Activated naive CD4-positive, alpha-beta T cell treated with anti-CD3 and anti-CD28 coated beads, Interleukin-2, amount 50 U/mL, for 72 hours (primary cell): Measurements from ENCODE around the gene C19orf33. TPM values are rescaled to one million over a fixed set of nuclear protein-coding genes. Genes with fewer than 3 reads are reported as not detected.

Experiments used
- ATAC-seq, 2 donors: fragments of 150-1000 bp; cut with Tn5 transposase; 2 replicates each; pipeline ENCODE4 v1.10.0; 2021; ENCODE audit warnings: mild to moderate bottlenecking in 2 of 2, moderate library complexity in 2 of 2
- DNase-seq, 2 donors: peaks; one replicate each; pipeline ENCODE4 v3.0.0; 2021 to 2022; ENCODE audit warnings: low spot score in 2 of 2
- H3K27ac Mint-ChIP-seq, 2 donors: one replicate each; pipeline ENCODE4 v1.8.0; 2022; ENCODE audit warnings: mild to moderate bottlenecking in 2 of 2, mixed read lengths in 2 of 2
- H3K36me3 Mint-ChIP-seq, 2 donors: one replicate each; pipeline ENCODE4 v1.8.0; 2022; ENCODE audit warnings: mixed read lengths in 2 of 2
- H3K9me3 Mint-ChIP-seq, 2 donors: one replicate each; pipeline ENCODE4 v1.8.0; 2022; ENCODE audit warnings: mixed read lengths in 2 of 2
- total RNA-seq, 2 donors: library from RNA; stranded (reverse); gene quantifications; one replicate each; pipeline ENCODE4 v1.2.3, GENCODE V29; 2022

C19orf33 gene
- total RNA-seq, 2 donors from 2014 or later, result not detected

DNA sequence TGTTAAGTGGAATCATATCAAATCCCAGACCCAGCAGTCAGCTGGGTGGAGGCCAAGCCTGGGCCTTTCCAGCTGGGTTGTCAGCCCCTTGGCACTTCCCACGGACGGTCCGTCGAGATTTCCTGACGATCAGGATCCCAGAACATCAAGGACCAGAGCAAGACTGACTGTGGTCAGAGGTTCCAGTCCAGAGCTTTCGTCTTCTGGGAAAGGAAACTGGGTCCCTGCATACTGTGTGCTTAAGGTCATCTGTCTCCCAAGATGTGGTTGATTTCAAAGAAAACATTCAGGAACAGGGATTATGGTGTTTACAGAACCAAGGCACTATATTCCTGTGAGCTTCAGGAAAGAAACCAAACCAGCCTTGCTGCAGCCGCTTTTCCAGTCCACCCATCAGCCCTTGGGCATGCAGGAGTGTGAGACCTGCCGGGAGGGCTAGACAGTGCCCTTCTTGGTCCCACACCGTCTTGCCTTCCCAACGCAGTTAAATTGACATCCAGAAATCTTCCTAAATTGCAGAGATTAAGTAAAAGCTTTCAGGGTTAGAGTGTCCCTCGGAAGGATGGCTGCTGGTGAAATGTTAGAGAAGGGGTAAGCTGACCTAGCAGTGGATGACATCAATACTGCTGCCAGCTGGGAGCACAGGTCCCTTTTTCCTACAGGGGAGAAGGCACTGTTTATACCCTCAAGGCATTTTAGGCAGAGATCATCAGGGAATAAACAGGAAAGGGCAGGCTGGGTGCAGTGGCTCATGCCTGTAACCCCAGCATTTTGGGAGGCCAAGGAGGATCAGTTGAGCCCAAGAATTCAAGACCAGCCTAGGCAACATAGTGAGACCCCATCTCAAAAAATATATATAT, 5.0 kb upstream of the C19orf33 start:
- H3K27ac Mint-ChIP-seq, result no peak overlapping the region
- H3K9me3 Mint-ChIP-seq, result no peaks in the 10 kb centered on the region
- no peak for ATAC-seq
- no peak for DNase-seq
- no peaks in the 10 kb centered on the region for H3K36me3 Mint-ChIP-seq

GRCh38 chr19:38304352-38304865, 358 bp downstream of the C19orf33 start:
- no peak for ATAC-seq
- DNase-seq, result no peak
- Mint-ChIP-seq H3K9me3 (no peaks in the 10 kb centered on the region), H3K27ac (no peak overlapping the region), H3K36me3 (no peaks in the 10 kb centered on the region)

DNA sequence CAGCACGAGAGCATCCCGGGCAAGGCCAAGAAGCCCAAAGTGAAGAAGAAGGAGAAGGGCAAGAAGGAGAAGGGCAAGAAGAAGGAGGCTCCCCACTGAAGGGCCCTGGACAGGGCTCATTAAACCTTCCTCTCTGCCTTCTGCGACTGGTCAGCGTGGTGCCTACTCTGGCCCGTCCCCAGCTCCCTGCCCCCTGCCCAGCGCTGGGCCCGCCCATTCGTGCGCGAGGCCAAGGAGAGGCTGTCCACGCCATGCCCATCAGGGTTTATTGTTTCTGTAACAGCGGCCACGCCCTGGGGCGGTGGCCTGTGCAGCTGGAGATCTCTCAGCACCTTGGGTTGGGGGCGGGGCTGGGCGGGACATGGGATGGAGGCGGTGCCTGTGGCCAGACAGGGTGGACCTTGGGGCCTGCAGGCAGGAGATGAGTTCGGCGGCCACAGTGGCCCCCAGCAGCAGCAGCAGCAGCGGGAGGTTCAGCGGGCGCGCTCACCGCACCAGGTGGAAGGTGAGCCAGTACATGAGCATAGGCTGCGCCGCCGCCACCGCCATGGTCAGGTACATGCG, 897 bp downstream of the C19orf33 start:
- no peak for DNase-seq
- H3K27ac Mint-ChIP-seq, result no peak overlapping the region
- H3K9me3 Mint-ChIP-seq, result no peaks in the 10 kb centered on the region
- no peaks in the 10 kb centered on the region for H3K36me3 Mint-ChIP-seq
- ATAC-seq, result no peak

DNA sequence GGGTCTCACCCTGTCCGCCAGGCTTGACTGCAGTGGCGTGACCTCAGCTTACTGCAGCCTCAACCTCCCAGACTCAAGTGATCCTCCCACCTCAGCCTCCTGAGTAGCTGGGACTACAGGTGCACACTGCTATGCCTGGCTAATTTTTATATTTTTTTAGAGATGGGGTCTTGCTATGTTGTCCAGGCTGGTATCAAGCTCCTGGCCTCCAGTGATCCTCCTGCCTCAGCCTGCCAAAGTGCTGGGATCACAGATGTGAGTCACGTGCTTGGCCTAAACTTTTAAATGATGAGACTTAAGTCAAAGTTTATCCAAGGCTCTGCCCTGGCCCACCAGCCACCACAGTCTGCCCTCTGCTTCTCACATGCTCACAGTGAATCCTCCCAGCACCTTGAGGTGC, 2.2 kb downstream of the C19orf33 start:
- no peak overlapping the region for H3K27ac Mint-ChIP-seq
- H3K9me3 Mint-ChIP-seq, result no peaks in the 10 kb centered on the region
- ATAC-seq (no peak), DNase-seq (no peak)
- H3K36me3 Mint-ChIP-seq, result peaks cover 0 to 5% of the 10 kb centered on the region in 2 donors

- H3K36me3 Mint-ChIP-seq, result peaks cover 0 to 5% of the 10 kb centered on the region in 2 donors
- ATAC-seq (no peak), DNase-seq (no peak)
- no peak overlapping the region for H3K27ac Mint-ChIP-seq
- no peaks in the 10 kb centered on the region for H3K9me3 Mint-ChIP-seq
Measured at GRCh38 chr19:38307076-38307475, 3.0 kb downstream of the C19orf33 start.

DNA sequence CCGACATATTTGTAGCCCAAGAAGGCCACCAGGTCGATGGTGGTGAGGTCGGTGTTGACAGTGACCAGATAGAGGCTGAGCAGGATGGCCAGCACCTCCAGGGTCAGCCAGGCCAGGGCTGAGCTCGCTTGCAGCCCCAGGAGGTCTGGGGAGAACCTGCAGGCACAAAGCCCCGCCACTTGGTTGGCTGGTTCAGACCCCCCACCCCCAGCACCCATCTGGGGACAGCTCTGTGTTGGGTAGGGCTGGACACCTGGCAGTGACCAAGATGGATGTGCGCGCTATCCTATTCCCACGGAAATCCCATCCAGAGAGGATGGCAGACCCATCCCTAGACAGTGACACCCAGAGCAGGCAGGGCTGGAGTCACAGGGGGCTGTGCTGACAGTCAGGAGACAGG, 3.5 kb downstream of the C19orf33 start:
- ATAC-seq (no peak), DNase-seq (no peak)
- H3K9me3 Mint-ChIP-seq, result no peaks in the 10 kb centered on the region
- H3K36me3 Mint-ChIP-seq, result peaks cover 0 to 5% of the 10 kb centered on the region in 2 donors
- H3K27ac Mint-ChIP-seq, result no peak overlapping the region

DNA sequence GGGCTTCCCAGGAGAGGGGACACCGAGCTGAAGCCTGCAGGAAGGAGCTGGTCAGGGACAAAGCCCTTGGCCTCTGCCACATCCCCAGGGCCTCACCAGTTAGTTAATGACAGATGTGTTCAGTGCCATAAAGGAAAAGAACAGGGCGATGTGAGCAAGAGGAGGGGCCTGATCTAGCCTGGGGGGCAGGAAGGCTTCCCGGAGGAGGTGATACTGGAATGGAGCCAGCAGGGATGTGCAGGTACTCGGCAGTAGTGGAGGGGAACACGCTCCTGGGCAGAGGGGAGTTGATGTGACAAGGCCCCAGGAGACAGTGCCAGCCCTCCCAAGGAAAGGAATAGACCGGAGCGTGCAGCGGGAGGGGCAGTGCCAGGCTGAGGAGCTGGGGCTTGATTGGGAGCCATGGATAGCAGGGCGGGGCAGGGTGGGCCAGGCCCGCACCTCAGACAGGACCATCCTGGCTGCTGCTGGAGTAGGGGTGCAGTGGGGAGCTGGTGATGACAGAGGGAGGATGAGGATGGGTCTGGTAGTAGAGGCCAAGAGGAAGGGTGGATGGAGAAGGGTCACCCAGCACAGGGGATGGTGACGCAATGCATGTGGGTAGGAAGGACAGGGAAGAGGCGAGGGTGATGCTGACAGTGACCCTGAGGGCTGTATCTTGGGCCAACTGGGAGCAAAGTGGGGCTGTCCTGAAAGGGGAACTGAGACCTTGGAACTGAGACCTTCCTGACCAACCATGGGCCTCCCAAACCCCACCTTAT, 4.1 kb downstream of the C19orf33 start:
- H3K27ac Mint-ChIP-seq, result no peak overlapping the region
- H3K9me3 Mint-ChIP-seq, result no peaks in the 10 kb centered on the region
- H3K36me3 Mint-ChIP-seq, result peaks cover 0 to 5% of the 10 kb centered on the region in 2 donors
- no peak for DNase-seq
- no peak for ATAC-seq

DNA sequence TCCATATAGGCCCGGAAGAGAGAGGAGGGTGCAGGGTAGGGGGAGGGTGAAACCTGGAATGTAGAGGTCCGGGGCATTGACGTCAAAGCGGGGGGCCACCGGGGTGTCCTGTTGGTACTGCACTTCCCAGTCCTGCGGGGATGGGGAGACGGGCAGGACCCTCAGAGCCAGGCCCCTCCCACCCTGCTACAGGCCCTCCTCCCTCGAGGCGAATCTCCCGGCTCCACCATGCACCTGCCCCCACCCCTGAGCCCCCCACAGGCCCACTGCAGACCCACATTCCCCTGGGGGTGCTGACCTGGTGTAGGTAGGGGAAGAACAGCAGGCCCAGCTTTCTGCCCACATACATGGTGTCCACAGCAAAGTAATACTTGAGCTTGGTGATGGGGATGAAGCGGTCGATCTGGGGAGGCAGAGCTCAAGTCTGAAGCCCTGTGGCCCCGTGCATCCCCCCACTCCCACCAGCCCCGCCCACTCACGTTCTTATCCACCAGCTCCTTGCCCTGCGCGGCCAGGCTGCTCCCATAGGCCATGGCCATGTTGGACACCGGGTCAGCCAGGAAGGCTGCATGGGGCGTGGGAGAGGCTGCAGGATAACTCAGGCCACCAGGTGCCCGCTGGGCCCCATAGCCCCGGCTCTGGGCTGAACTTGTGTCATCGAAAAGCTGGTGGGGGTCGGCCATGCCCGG, 5.0 kb downstream of the C19orf33 start:
- Mint-ChIP-seq H3K27ac (no peak overlapping the region), H3K36me3 (peaks cover 0 to 5% of the 10 kb centered on the region in 2 donors), H3K9me3 (no peaks in the 10 kb centered on the region)
- ATAC-seq (no peak), DNase-seq (no peak)

DNA sequence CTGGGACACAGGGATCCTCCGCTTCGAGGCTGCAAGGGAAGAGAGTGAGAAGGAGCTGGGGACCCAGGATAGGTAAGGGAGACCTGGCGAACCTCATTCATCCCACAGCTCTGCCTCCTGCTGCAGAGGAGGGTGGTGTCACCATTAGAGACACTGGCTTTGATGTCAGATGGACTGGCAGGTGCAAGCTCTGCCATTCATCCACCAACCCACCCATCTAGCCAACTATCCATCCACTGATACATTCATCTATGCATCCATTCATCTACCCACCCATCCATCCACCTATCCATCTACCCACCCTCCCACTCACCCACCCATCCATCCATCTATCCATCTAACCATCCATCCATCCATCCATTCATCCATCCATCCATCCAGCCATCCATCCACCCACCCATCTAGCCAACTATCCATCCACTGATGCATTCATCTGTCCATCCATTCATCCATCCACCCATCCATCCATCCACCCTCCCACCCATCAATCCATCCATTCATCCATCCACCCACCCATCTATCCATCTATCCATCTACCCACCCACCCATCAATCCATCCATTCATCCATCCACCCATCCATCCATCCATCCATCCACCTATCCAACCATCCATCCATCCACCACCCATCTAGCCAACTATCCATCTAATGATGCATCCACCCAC, 5.7 kb downstream of the C19orf33 start:
- DNase-seq, result no peak
- Mint-ChIP-seq H3K27ac (no peak overlapping the region), H3K36me3 (peaks cover 0 to 5% of the 10 kb centered on the region in 2 donors), H3K9me3 (no peaks in the 10 kb centered on the region)
- ATAC-seq, result no peak

GRCh38 chr19:38310279-38310670, 6.2 kb downstream of the C19orf33 start:
- Mint-ChIP-seq H3K9me3 (no peaks in the 10 kb centered on the region), H3K27ac (no peak overlapping the region), H3K36me3 (peaks cover 0 to 5% of the 10 kb centered on the region in 2 donors)
- DNase-seq (no peak), ATAC-seq (no peak)

DNA sequence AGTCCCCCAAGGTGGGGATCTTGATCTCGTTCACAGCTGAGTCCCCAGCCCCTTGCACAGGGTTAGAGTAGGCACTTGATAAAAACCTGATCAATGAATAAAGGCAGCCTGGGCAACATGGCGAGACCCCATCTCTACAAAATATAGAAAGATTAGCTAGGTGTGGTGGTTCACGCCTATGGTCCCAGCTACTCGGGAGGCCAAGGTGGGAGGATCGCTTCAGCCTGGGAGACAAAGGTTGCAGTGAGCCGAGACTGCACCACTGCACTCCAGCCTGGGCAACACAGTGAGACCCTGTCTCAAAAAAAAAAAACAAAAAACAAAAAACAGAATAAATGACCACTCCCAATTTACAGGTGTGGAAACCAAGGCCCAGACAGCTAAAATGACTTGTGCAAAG, 6.9 kb downstream of the C19orf33 start:
- Mint-ChIP-seq H3K27ac (no peak overlapping the region), H3K36me3 (peaks cover 0 to 5% of the 10 kb centered on the region in 2 donors)
- ATAC-seq, result no peak

DNA sequence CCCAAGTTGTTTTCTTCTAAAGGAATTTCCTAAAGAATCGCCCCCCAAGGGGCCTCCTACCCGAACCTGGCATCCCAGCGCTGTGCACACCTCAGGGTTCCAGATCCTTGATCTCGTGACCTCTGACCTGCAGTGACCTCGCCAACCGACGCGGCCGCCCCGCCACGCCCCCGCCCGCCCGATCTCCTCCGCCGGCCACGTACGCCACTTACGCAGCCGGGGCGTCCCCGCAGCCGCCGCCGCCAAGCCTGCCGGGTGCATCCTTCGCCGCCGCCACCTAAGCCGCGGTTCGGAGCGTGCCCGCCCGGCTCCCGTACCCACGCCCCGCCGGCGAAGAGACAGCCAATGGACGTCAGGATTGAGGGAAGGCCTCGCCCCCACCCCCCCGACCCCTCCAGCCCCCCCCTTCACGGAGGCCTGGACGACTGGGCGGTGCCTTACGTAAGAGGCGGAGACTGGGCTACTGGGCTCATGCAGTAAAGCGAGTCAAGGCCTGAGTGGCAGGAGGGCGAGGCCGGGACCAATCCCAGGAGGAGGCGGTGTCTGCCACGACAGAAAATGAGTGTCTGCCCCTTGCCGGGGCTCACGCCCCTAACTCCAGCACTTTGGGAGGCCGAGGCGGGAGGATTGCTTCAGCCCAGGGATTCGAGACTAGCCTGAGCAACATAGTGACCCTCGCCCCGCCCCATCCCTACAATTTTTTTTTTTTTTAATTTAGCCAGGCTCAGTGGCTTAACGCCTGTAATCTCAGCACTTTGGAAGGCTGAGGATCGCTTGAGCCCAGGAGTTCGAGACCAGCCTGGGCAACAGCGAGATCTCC, 11.8 kb downstream of the C19orf33 start, which contains the start of gene YIF1B:
YIF1B (minus strand) TSS at position 291 of the 820 bp plus-strand sequence; CDS start at position 261, 30 bp downstream.
- Mint-ChIP-seq H3K36me3 (peaks cover 0 to 5% of the 10 kb centered on the region in 2 donors), H3K9me3 (no peaks in the 10 kb centered on the region), H3K27ac (peak within 1 kb of the TSS; percentile 86 to 94)
- peak; percentile 93 to 95 for ATAC-seq
- peak; percentile 97 for DNase-seq

More for the DNA sequence above, 6.9 kb downstream of the C19orf33 start:
- H3K9me3 Mint-ChIP-seq, result no peaks in the 10 kb centered on the region
- no peak for DNase-seq

DNA sequence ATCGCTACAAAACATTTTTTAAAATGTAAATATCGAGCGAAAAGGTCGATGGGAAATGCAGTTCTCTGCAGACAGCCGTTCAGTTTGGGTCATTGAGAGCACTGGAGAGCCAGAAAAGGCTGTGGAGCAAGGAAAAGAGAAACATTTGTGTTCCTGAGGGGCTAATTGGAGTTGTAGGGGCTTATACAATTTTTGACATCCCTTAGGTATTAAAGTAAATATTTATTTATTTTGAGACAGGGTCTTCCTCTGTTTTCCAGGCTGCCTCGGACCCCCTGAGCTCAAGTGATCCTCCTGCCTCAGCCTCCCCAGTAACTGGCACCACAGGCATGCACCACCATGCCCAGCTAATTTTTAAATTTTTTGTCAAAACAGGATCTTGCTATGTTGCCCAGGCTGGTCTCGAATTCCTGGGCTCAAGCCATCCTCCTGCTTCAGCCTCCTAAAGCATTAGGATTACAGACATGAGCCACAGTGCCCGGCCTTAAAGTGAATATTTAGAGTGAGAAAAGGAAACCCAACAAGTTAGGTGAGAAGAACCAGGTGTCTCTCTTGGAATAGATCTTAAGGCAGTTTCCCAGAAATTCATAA, 12.5 kb downstream of the C19orf33 start:
- peak overlapping the region; percentile 86 to 94 for H3K27ac Mint-ChIP-seq

DNA sequence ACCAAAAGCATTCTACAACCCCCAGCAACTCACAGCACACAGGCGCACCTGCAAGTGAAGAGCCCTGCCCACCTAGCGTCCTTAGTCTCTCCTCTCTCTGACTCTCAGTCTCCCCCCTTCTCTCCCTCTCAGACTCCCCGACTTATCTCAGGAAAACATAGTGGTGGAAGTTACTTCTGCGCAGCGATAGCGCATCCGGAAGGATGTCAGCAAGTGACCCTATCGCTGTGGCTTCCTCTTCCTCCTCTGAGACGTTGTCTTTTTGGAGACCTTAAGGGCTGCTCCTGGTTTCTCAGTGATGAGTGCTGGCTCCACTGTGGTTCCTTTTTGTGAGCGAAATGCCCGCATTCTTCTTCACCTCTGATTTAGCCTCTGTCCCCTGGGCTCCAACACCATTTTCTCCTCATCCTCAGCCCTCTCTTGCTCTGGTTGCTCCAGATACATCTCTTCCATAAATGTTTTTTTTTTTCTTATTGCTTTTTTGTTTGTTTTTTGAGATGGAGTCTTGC, 13.1 kb downstream of the C19orf33 start:
- no peak for ATAC-seq

More for the DNA sequence above, 12.5 kb downstream of the C19orf33 start:
- Mint-ChIP-seq H3K9me3 (no peaks in the 10 kb centered on the region), H3K36me3 (peaks cover 0 to 4% of the 10 kb centered on the region in 2 donors)
- no peak for ATAC-seq
- no peak for DNase-seq

DNA sequence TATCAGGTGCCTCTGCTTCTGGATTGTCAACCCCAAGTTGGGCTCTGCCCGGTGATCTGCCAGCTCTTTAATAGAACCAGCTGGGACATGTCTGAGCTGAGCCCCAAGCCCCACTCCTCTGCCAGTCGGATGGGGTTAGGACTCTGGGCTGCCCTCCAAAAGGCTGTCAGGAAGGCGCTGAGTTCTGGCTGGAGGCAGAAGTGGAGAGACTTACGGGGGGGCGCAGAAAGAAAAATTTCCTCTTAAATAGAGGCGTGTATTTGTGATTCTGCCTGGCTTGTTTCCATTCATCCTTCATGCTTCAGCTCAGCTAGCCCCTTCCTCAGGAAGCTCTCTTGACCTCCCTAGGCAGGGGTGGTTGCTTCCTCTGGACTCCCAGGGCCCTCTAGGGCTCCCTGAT, 14.6 kb downstream of the C19orf33 start:
- H3K36me3 Mint-ChIP-seq, result peaks cover 0 to 4% of the 10 kb centered on the region in 2 donors
- peak overlapping the region in 1 of 2 donors; percentile 59 for H3K27ac Mint-ChIP-seq
- no peaks in the 10 kb centered on the region for H3K9me3 Mint-ChIP-seq
- ATAC-seq (no peak), DNase-seq (no peak)

More for the DNA sequence above, 13.1 kb downstream of the C19orf33 start:
- peaks cover 0 to 4% of the 10 kb centered on the region in 2 donors for H3K36me3 Mint-ChIP-seq
- H3K27ac Mint-ChIP-seq, result peak overlapping the region; percentile 81 to 86
- H3K9me3 Mint-ChIP-seq, result no peaks in the 10 kb centered on the region
- DNase-seq, result no peak
